HPDE6-E6E7 (cell line): ENCODE measurements around the gene ACTL7A.
"Not testable (repeated sequence)": the region's sequence is repeated elsewhere in the genome, so short reads cannot be mapped to it uniquely, and the experiment has no call there.

Experiments
- DNase-seq: peaks from one replicate; pipeline ENCODE4 v3.0.0; 2011; ENCODE audit warnings: missing footprints; ENCODE audit errors: extremely low spot score

Gene ACTL7A

GRCh38 chr9:108861997-108862396 lies at the start of gene ACTL7A:
TSS of gene ACTL7A (plus strand) at chr9:108862266. CDS start at chr9:108862323, 57 bp downstream.
- DNase-seq: no peak

GRCh38 chr9:108812396-108813025 lies 49.6 kb upstream of the ACTL7A start:
- DNase-seq: no peak

GRCh38 chr9:108813951-108814601 lies 48.0 kb upstream of the ACTL7A start:
- peak; percentile 92 for DNase-seq

- peak; percentile 49 for DNase-seq
These were observed 46.9 kb upstream of the ACTL7A start for GRCh38 chr9:108815156-108815555.

- no peak for DNase-seq
These were observed 46.0 kb upstream of the ACTL7A start for GRCh38 chr9:108816037-108816436.

GRCh38 chr9:108823829-108824228 lies 38.2 kb upstream of the ACTL7A start:
- DNase-seq: no peak

GRCh38 chr9:108830272-108830671 lies 31.8 kb upstream of the ACTL7A start:
- DNase-seq: no peak

- DNase-seq: peak; percentile 41
These were observed 30.4 kb upstream of the ACTL7A start for GRCh38 chr9:108831496-108832178.

- DNase-seq: no peak
These were observed 29.9 kb upstream of the ACTL7A start for GRCh38 chr9:108832179-108832500.

GRCh38 chr9:108834959-108835665 lies 27.0 kb upstream of the ACTL7A start:
- peak; percentile 61 for DNase-seq

GRCh38 chr9:108835831-108836230 lies 26.2 kb upstream of the ACTL7A start:
- DNase-seq: no peak

- no peak for DNase-seq
These were observed 25.7 kb upstream of the ACTL7A start for GRCh38 chr9:108836319-108836718.

- DNase-seq: no peak
These were observed 25.3 kb upstream of the ACTL7A start for GRCh38 chr9:108836781-108837180.

- DNase-seq: no peak
These were observed 24.5 kb upstream of the ACTL7A start for GRCh38 chr9:108837530-108837929.

GRCh38 chr9:108838017-108838416 lies 24.0 kb upstream of the ACTL7A start:
- no peak for DNase-seq

- DNase-seq: not testable (repeated sequence)
These were observed 22.5 kb upstream of the ACTL7A start for GRCh38 chr9:108839561-108839960.

- no peak for DNase-seq
These were observed 19.3 kb upstream of the ACTL7A start for GRCh38 chr9:108842610-108843295.

GRCh38 chr9:108844391-108844790 lies 17.7 kb upstream of the ACTL7A start:
- no peak for DNase-seq

GRCh38 chr9:108844856-108845255 lies 17.2 kb upstream of the ACTL7A start:
- DNase-seq: no peak

GRCh38 chr9:108845507-108845906 lies 16.6 kb upstream of the ACTL7A start:
- no peak for DNase-seq

- no peak for DNase-seq
These were observed 16.1 kb upstream of the ACTL7A start for GRCh38 chr9:108845947-108846346.

- DNase-seq: not testable (repeated sequence)
These were observed 13.8 kb upstream of the ACTL7A start for GRCh38 chr9:108848296-108848695.
